Transverse colon (tissue), 4 donors: ENCODE data around the gene IL17C. TPM values are rescaled to one million over a fixed set of nuclear protein-coding genes. Genes with fewer than 3 reads are reported as not detected.

Experiments used
- DNase-seq: peaks from one replicate; pipeline ENCODE4 v3.0.0-alpha.2; 2019
- H3K27ac ChIP-seq, 4 donors: fragments of 200-600 bp; sonication (generic); 2 replicates each; pipeline ENCODE4 v1.5.1; 2016 to 2018; ENCODE audit warnings: inconsistent platforms in 4 of 4
- H3K27me3 ChIP-seq: fragments of 200-600 bp; sonication (generic); 2 replicates; pipeline ENCODE4 v1.5.1; 2017; ENCODE audit warnings: inconsistent platforms
- H3K36me3 ChIP-seq, 4 donors: fragments of 200-600 bp; sonication (generic); 2 replicates each; pipeline ENCODE4 v1.5.1; 2017 to 2019; ENCODE audit warnings: inconsistent platforms in 4 of 4
- H3K4me1 ChIP-seq, 4 donors: fragments of 200-600 bp; sonication (generic); 2 replicates each; pipeline ENCODE4 v1.5.1; 2017 to 2020; ENCODE audit warnings: inconsistent platforms in 4 of 4
- H3K4me3 ChIP-seq, 4 donors: fragments of 200-600 bp; sonication (generic); 1 replicate in 1 of 4; 2 replicates in 3 of 4; pipeline versions ENCODE4 v1.5.1 to v1.6.1; 2017 to 2019; ENCODE audit warnings: inconsistent platforms in 4 of 4
- H3K9me3 ChIP-seq, 2 donors: fragments of 200-600 bp; sonication (generic); 2 replicates each; pipeline ENCODE4 v1.5.1; 2017 to 2019; ENCODE audit warnings: inconsistent platforms in 2 of 2
- CTCF ChIP-seq, 5 experiments: fragments of 200-600 bp in 3 of 5; fragments of 450-650 bp in 2 of 5; sonication (generic) in 3 of 5; IDR thresholded peaks; 1 replicate in 2 of 5; 2 replicates in 3 of 5; pipeline ENCODE4 v1.5.1; 2016 to 2017; ENCODE audit warnings: antibody characterized with exemption in 5 of 5, inconsistent platforms in 3 of 5, mild to moderate bottlenecking in 2 of 5, moderate library complexity in 1 of 5
- EP300 ChIP-seq: sonication (generic); formaldehyde crosslinking; IDR thresholded peaks from one replicate; pipeline ENCODE4 v1.6.1; 2017; ENCODE audit warnings: antibody characterized with exemption, low read depth
- POLR2A ChIP-seq: fragments of 450-650 bp; IDR thresholded peaks from one replicate; pipeline ENCODE4 v1.6.1; 2016; ENCODE audit warnings: antibody characterized with exemption, mild to moderate bottlenecking, moderate library complexity
- POLR2AphosphoS5 ChIP-seq, 3 donors: sonication (generic); formaldehyde crosslinking; IDR thresholded peaks; one replicate each; pipeline ENCODE4 v1.6.1; 2016; ENCODE audit warnings: antibody characterized with exemption in 3 of 3
- WGBS, 2 donors: methylation state at CpG; one replicate each; pipeline ENCODE4 v1.1.5; 2018; ENCODE audit warnings: low coverage in 1 of 2; 5-methylcytosine and 5-hydroxymethylcytosine counted together
- in situ Hi-C, 4 donors: fragments of 200-750 bp; cut with MboI; loops; one replicate each; pipeline versions ENCODE4 v1.15.0 to v1.15.1; 2017; ENCODE audit warnings: low sequenced_read_pairs in 3 of 4, low pct_ligation_motif_present in 1 of 4, low pct_unique_long_range_greater_than_20kb in 1 of 4
- intact Hi-C: fragments of 100-400 bp; cut with DNase I; formaldehyde crosslinking; loops from one replicate; pipeline ENCODE4 v1.15.1; 2023; ENCODE audit warnings: low total_unique reads
- total RNA-seq, 4 donors: library from RNA; depleted of rRNA; stranded (reverse); fragments of >200 nt; gene quantifications; one replicate each; pipeline ENCODE4 v1.1.0, GENCODE V29; 2016

IL17C gene
- total RNA-seq, 4 donors from 2014 or later, result not detected

GRCh38 chr16:88653596-88654362, 15.4 kb downstream of the IL17C start:
- WGBS, 2 donors, result 83 to 88% methylated on average over 7 to 28 of the region's 32 CpGs
- no peaks in the 10 kb centered on the region for H3K27me3 ChIP-seq
- DNase-seq, result no peak
- no peak overlapping the region for H3K4me3 ChIP-seq
- H3K4me1 ChIP-seq, result peaks cover 9 to 24% (median 21%) of the 10 kb centered on the region in 4 donors
- intact Hi-C loops (no loop called here), in situ Hi-C loops (no loop called here)
- TF ChIP-seq POLR2AphosphoS5 (IDR thresholded peaks at IDR 0.05) (no peak), CTCF (IDR thresholded peaks at IDR 0.05) (no peak)
- no peaks in the 10 kb centered on the region for H3K9me3 ChIP-seq
- H3K27ac ChIP-seq, result no peak overlapping the region
- peaks cover 0 to 7% (median 0%) of the 10 kb centered on the region in 4 donors for H3K36me3 ChIP-seq

- DNase-seq, result no peak
- whole genome bisulfite sequencing, 2 donors, result 87 to 90% methylated on average over 3 to 21 of the region's 28 CpGs
- no peak for TF ChIP-seq CTCF (IDR thresholded peaks at IDR 0.05)
- TF ChIP-seq POLR2AphosphoS5 (IDR thresholded peaks at IDR 0.05), result no peak
- no peak for TF ChIP-seq POLR2A
- no peak for TF ChIP-seq EP300
- Histone ChIP-seq H3K27ac (no peak overlapping the region), H3K27me3 (no peaks in the 10 kb centered on the region), H3K4me1 (peaks cover 7 to 19% (median 15%) of the 10 kb centered on the region in 4 donors), H3K4me3 (no peak overlapping the region), H3K36me3 (peaks cover 0 to 7% (median 0%) of the 10 kb centered on the region in 4 donors), H3K9me3 (no peaks in the 10 kb centered on the region)
- in situ Hi-C loops (no loop called here), intact Hi-C loops (no loop called here)
These were observed 16.1 kb downstream of the IL17C start for GRCh38 chr16:88654363-88655052.

GRCh38 chr16:88655053-88655732, 16.8 kb downstream of the IL17C start:
- in situ Hi-C loops (no loop called here), intact Hi-C loops (no loop called here)
- H3K9me3 ChIP-seq, result no peaks in the 10 kb centered on the region
- 93% methylated on average over 46 of the region's 50 CpGs; no CpG with 5 or more reads in 1 of the 2 donors for WGBS, 2 donors
- DNase-seq, result no peak
- TF ChIP-seq POLR2A, result no peak
- no peak for TF ChIP-seq POLR2AphosphoS5 (IDR thresholded peaks at IDR 0.05)
- TF ChIP-seq EP300, result no peak
- TF ChIP-seq CTCF (IDR thresholded peaks at IDR 0.05), result no peak
- H3K36me3 ChIP-seq, result peaks cover 0 to 7% (median 0%) of the 10 kb centered on the region in 4 donors
- H3K27ac ChIP-seq, result no peak overlapping the region
- no peaks in the 10 kb centered on the region for H3K27me3 ChIP-seq
- H3K4me1 ChIP-seq, result peaks cover 3 to 17% (median 10%) of the 10 kb centered on the region in 4 donors
- H3K4me3 ChIP-seq, result no peak overlapping the region

- no peak for DNase-seq
- Histone ChIP-seq H3K4me1 (peaks cover 3 to 17% (median 10%) of the 10 kb centered on the region in 4 donors), H3K27ac (no peak overlapping the region), H3K36me3 (peaks cover 0 to 7% (median 0%) of the 10 kb centered on the region in 4 donors), H3K27me3 (no peaks in the 10 kb centered on the region), H3K4me3 (no peak overlapping the region), H3K9me3 (no peaks in the 10 kb centered on the region)
- intact Hi-C loops (no loop called here), in situ Hi-C loops (no loop called here)
- no peak for TF ChIP-seq POLR2AphosphoS5 (IDR thresholded peaks at IDR 0.05)
- TF ChIP-seq POLR2A, result no peak
- TF ChIP-seq EP300, result no peak
- no peak for TF ChIP-seq CTCF (IDR thresholded peaks at IDR 0.05)
- 95% methylated on average over 25 of the region's 29 CpGs; no CpG with 5 or more reads in 1 of the 2 donors for WGBS, 2 donors
These were observed 17.4 kb downstream of the IL17C start for GRCh38 chr16:88655733-88656281.
